B cell (primary cell): ENCODE results near the gene STK4.

Experiments used
- CTCF ChIP-seq: fragments of 200-600 bp; IDR thresholded peaks from one replicate; pipeline ENCODE4 v1.8.0; 2022; ENCODE audit warnings: antibody characterized with exemption, mild to moderate bottlenecking
- EZH2 ChIP-seq: IDR thresholded peaks from 2 replicates; pipeline ENCODE4 v1.6.1; 2012; ENCODE audit warnings: borderline replicate concordance, low read depth, mild to moderate bottlenecking, moderate library complexity, low read length; ENCODE audit not compliant: insufficient read depth, poor library complexity, severe bottlenecking

GRCh38 chr20:45058168-45058850, 92.0 kb downstream of the STK4 start:
- no peak for TF ChIP-seq CTCF
- TF ChIP-seq EZH2, result no peak
